Effector memory CD8-positive, alpha-beta T cell (primary cell): ENCODE measurements around the gene PAIP2.
A peak's percentile ranks its signal among the peaks of the same experiment; 100 is the strongest.

Experiments
- ATAC-seq: fragments of 150-1000 bp; cut with Tn5 transposase; replicated peaks from 2 replicates; pipeline ENCODE4 v1.10.0; 2021; ENCODE audit warnings: mild to moderate bottlenecking, moderate library complexity
- DNase-seq, 3 experiments: peaks; one replicate each; pipeline ENCODE4 v3.0.0; 2021
- H3K27ac Mint-ChIP-seq, 2 donors: one replicate each; pipeline ENCODE4 v1.8.0; 2022; ENCODE audit warnings: mild to moderate bottlenecking in 2 of 2, mixed read lengths in 2 of 2, moderate library complexity in 2 of 2
- H3K27me3 Mint-ChIP-seq, 2 donors: one replicate each; pipeline ENCODE4 v1.8.0; 2022; ENCODE audit warnings: mixed read lengths in 2 of 2
- H3K36me3 Mint-ChIP-seq: one replicate; pipeline ENCODE4 v1.8.0; 2022; ENCODE audit warnings: mild to moderate bottlenecking, moderate library complexity, mixed read lengths; ENCODE audit not compliant: insufficient read depth
- H3K4me1 Mint-ChIP-seq, 2 donors: one replicate each; pipeline ENCODE4 v1.8.0; 2022; ENCODE audit warnings: low read depth in 2 of 2, mixed read lengths in 2 of 2
- H3K4me3 Mint-ChIP-seq, 2 donors: one replicate each; pipeline ENCODE4 v1.8.0; 2022; ENCODE audit warnings: mild to moderate bottlenecking in 2 of 2, mixed read lengths in 2 of 2, moderate library complexity in 2 of 2
- H3K9me3 Mint-ChIP-seq, 2 donors: one replicate each; pipeline ENCODE4 v1.8.0; 2022; ENCODE audit warnings: mixed read lengths in 2 of 2

Gene PAIP2

GRCh38 chr5:139394654-139395566 lies 53.3 kb downstream of the PAIP2 start, which contains the start of gene PROB1:
TSS of gene PROB1 (minus strand) at chr5:139395104. CDS start at chr5:139395081, 23 bp downstream.
- Mint-ChIP-seq H3K27ac (no peak within 1 kb of the TSS), H3K36me3 (peaks cover 4% of the 10 kb centered on the region), H3K27me3 (no peaks in the 10 kb centered on the region), H3K4me3 (peak within 1 kb of the TSS; percentile 92 to 93), H3K4me1 (peaks cover 30 to 34% of the 10 kb centered on the region in 2 donors), H3K9me3 (no peaks in the 10 kb centered on the region)
- DNase-seq = no peak
- ATAC-seq = no peak

- Mint-ChIP-seq H3K4me1 (peaks cover 19 to 22% of the 10 kb centered on the region in 2 donors), H3K4me3 (peak overlapping the region in 1 of 2 donors; percentile 63), H3K27ac (no peak overlapping the region), H3K9me3 (no peaks in the 10 kb centered on the region), H3K36me3 (no peaks in the 10 kb centered on the region), H3K27me3 (no peaks in the 10 kb centered on the region)
- DNase-seq (no peak), ATAC-seq (no peak)
Observed at GRCh38 chr5:139395844-139396640, 54.4 kb downstream of the PAIP2 start.

- no peak overlapping the region for H3K27ac Mint-ChIP-seq
- no peaks in the 10 kb centered on the region for H3K36me3 Mint-ChIP-seq
- no peak overlapping the region for H3K4me3 Mint-ChIP-seq
- no peaks in the 10 kb centered on the region for H3K9me3 Mint-ChIP-seq
- no peak for DNase-seq
- H3K27me3 Mint-ChIP-seq = no peaks in the 10 kb centered on the region
- ATAC-seq = no peak
- H3K4me1 Mint-ChIP-seq = peaks cover 13 to 16% of the 10 kb centered on the region in 2 donors
Observed at GRCh38 chr5:139396691-139397090, 55.0 kb downstream of the PAIP2 start.

GRCh38 chr5:139397921-139398320 lies 56.3 kb downstream of the PAIP2 start:
- no peaks in the 10 kb centered on the region for H3K36me3 Mint-ChIP-seq
- H3K4me1 Mint-ChIP-seq = peaks cover 11 to 18% of the 10 kb centered on the region in 2 donors
- DNase-seq = no peak
- ATAC-seq = no peak
- H3K4me3 Mint-ChIP-seq = no peak overlapping the region
- no peak overlapping the region for H3K27ac Mint-ChIP-seq
- no peaks in the 10 kb centered on the region for H3K9me3 Mint-ChIP-seq
- H3K27me3 Mint-ChIP-seq = no peaks in the 10 kb centered on the region

- Mint-ChIP-seq H3K36me3 (peaks cover 6% of the 10 kb centered on the region), H3K27me3 (no peaks in the 10 kb centered on the region), H3K9me3 (no peaks in the 10 kb centered on the region), H3K4me3 (peak overlapping the region in 1 of 2 donors; percentile 2), H3K4me1 (peaks cover 24 to 29% of the 10 kb centered on the region in 2 donors), H3K27ac (peak overlapping the region in 1 of 2 donors; percentile 33)
- DNase-seq (no peak), ATAC-seq (no peak)
Observed at GRCh38 chr5:139399501-139400121, 58.0 kb downstream of the PAIP2 start.

GRCh38 chr5:139401546-139401945 lies 59.9 kb downstream of the PAIP2 start:
- Mint-ChIP-seq H3K27ac (no peak overlapping the region), H3K4me3 (no peak overlapping the region), H3K9me3 (no peaks in the 10 kb centered on the region), H3K27me3 (no peaks in the 10 kb centered on the region), H3K36me3 (peaks cover 6% of the 10 kb centered on the region), H3K4me1 (peaks cover 25 to 28% of the 10 kb centered on the region in 2 donors)
- ATAC-seq = no peak
- DNase-seq = no peak

GRCh38 chr5:139402561-139403158 lies 61.0 kb downstream of the PAIP2 start:
- Mint-ChIP-seq H3K4me3 (peak overlapping the region; percentile 89 to 91), H3K9me3 (no peaks in the 10 kb centered on the region), H3K27me3 (no peaks in the 10 kb centered on the region), H3K36me3 (peaks cover 6% of the 10 kb centered on the region), H3K4me1 (peaks cover 25 to 27% of the 10 kb centered on the region in 2 donors), H3K27ac (peak overlapping the region; percentile 94 to 95)
- ATAC-seq (no peak), DNase-seq (no peak)

- DNase-seq (no peak), ATAC-seq (no peak)
- Mint-ChIP-seq H3K27me3 (no peaks in the 10 kb centered on the region), H3K4me1 (peaks cover 25 to 27% of the 10 kb centered on the region in 2 donors), H3K36me3 (peaks cover 6% of the 10 kb centered on the region), H3K27ac (peak overlapping the region; percentile 94 to 95), H3K9me3 (no peaks in the 10 kb centered on the region), H3K4me3 (peak overlapping the region; percentile 89 to 91)
Observed at GRCh38 chr5:139403418-139403786, 61.7 kb downstream of the PAIP2 start.

GRCh38 chr5:139403787-139404483 lies 62.3 kb downstream of the PAIP2 start, which contains the start of gene SPATA24:
TSS of gene SPATA24 (minus strand) at chr5:139404089. CDS start at chr5:139404060, 29 bp downstream.
- DNase-seq = peak; percentile 95 to 97 (median 95)
- peak; percentile 88 for ATAC-seq
- Mint-ChIP-seq H3K9me3 (no peaks in the 10 kb centered on the region), H3K36me3 (peaks cover 6% of the 10 kb centered on the region), H3K4me1 (peaks cover 25 to 27% of the 10 kb centered on the region in 2 donors), H3K4me3 (peak within 1 kb of the TSS; percentile 89 to 91), H3K27ac (peak within 1 kb of the TSS; percentile 94 to 95), H3K27me3 (no peaks in the 10 kb centered on the region)

GRCh38 chr5:139404484-139404840 lies 62.8 kb downstream of the PAIP2 start:
- DNase-seq = no peak
- Mint-ChIP-seq H3K27me3 (no peaks in the 10 kb centered on the region), H3K27ac (peak overlapping the region; percentile 94 to 95), H3K4me1 (peaks cover 22 to 24% of the 10 kb centered on the region in 2 donors), H3K36me3 (peaks cover 6% of the 10 kb centered on the region), H3K9me3 (no peaks in the 10 kb centered on the region), H3K4me3 (peak overlapping the region; percentile 89 to 91)
- ATAC-seq = no peak

GRCh38 chr5:139406963-139407362 lies 65.3 kb downstream of the PAIP2 start:
- H3K36me3 Mint-ChIP-seq = peaks cover 6% of the 10 kb centered on the region
- H3K4me1 Mint-ChIP-seq = peaks cover 18 to 23% of the 10 kb centered on the region in 2 donors
- H3K27me3 Mint-ChIP-seq = no peaks in the 10 kb centered on the region
- no peaks in the 10 kb centered on the region for H3K9me3 Mint-ChIP-seq
- ATAC-seq (no peak), DNase-seq (no peak)
- H3K27ac Mint-ChIP-seq = no peak overlapping the region
- no peak overlapping the region for H3K4me3 Mint-ChIP-seq

- no peak overlapping the region for H3K4me3 Mint-ChIP-seq
- H3K27ac Mint-ChIP-seq = no peak overlapping the region
Observed at GRCh38 chr5:139407517-139407916, 65.9 kb downstream of the PAIP2 start.

More at GRCh38 chr5:139407517-139407916, 65.9 kb downstream of the PAIP2 start:
- ATAC-seq (no peak), DNase-seq (no peak)
- H3K9me3 Mint-ChIP-seq = no peaks in the 10 kb centered on the region
- H3K36me3 Mint-ChIP-seq = peaks cover 6% of the 10 kb centered on the region
- no peaks in the 10 kb centered on the region for H3K27me3 Mint-ChIP-seq
- H3K4me1 Mint-ChIP-seq = peaks cover 18 to 20% of the 10 kb centered on the region in 2 donors
